Gastrocnemius medialis (tissue), 4 donors: ENCODE measurements around the gene EDNRA.

Experiments used
- CTCF ChIP-seq, 5 experiments: fragments of 450-650 bp in 3 of 5; fragments of 200-600 bp in 2 of 5; sonication (generic) in 2 of 5; IDR thresholded peaks in 4 of 5; conservative IDR thresholded peaks in 1 of 5; 1 replicate in 4 of 5; 2 replicates in 1 of 5; pipeline ENCODE4 v1.5.1; 2016 to 2019; ENCODE audit warnings: antibody characterized with exemption in 5 of 5, mild to moderate bottlenecking in 3 of 5, moderate library complexity in 3 of 5
- POLR2A ChIP-seq, 2 donors: fragments of 450-650 bp; IDR thresholded peaks; one replicate each; pipeline ENCODE4 v1.6.1; 2017; ENCODE audit warnings: antibody characterized with exemption in 2 of 2, mild to moderate bottlenecking in 2 of 2, moderate library complexity in 2 of 2

- TF ChIP-seq CTCF (IDR thresholded peaks at IDR 0.05 in 4 of 5, conservative IDR thresholded peaks at IDR 0.05 in 1 of 5), result no peak
- TF ChIP-seq POLR2A (IDR thresholded peaks at IDR 0.05), result no peak
These were observed 59.1 kb downstream of the EDNRA start for GRCh38 chr4:147539959-147540358.
